GM18951 (cell line): ENCODE measurements around the gene FGGY.

Source experiments
- POLR2A ChIP-seq: IDR thresholded peaks from 4 replicates; pipeline ENCODE4 v1.6.1; 2011; ENCODE audit warnings: mild to moderate bottlenecking; ENCODE audit not compliant: insufficient read length, insufficient read depth; ENCODE audit errors: extremely low read depth
- in situ Hi-C: fragments of 300-500 bp; cut with MboI; formaldehyde crosslinking; loops from one replicate; pipeline ENCODE4 v1.12.0; 2022; ENCODE audit warnings: low sequenced_read_pairs, mixed read lengths, inconsistent platforms; ENCODE audit not compliant: unreplicated experiment

The FGGY gene

GRCh38 chr1:59761443-59761842, 464.5 kb downstream of the FGGY start:
- in situ Hi-C loops, result loop anchor here (25.0 kb wide), 1 partner anchor 1249 kb away; no protein-coding TSS in a partner anchor

GRCh38 chr1:59763418-59763817, 466.5 kb downstream of the FGGY start:
- in situ Hi-C loops, result loop anchor here (25.0 kb wide), 1 partner anchor 1251 kb away; no protein-coding TSS in a partner anchor
- no peak for TF ChIP-seq POLR2A

More at GRCh38 chr1:59761443-59761842, 464.5 kb downstream of the FGGY start:
- no peak for TF ChIP-seq POLR2A

- TF ChIP-seq POLR2A, result no peak
- in situ Hi-C loops, result loop anchor here (25.0 kb wide), 1 partner anchor 1253 kb away; no protein-coding TSS in a partner anchor
Observed at GRCh38 chr1:59765011-59765730, 468.3 kb downstream of the FGGY start.

GRCh38 chr1:59766227-59766855, 469.4 kb downstream of the FGGY start:
- in situ Hi-C loops, result loop anchor here (25.0 kb wide), 1 partner anchor 1254 kb away; no protein-coding TSS in a partner anchor

GRCh38 chr1:59767119-59767518, 470.2 kb downstream of the FGGY start:
- TF ChIP-seq POLR2A, result no peak
- in situ Hi-C loops, result loop anchor here (25.0 kb wide), 1 partner anchor 1255 kb away; no protein-coding TSS in a partner anchor

More at GRCh38 chr1:59766227-59766855, 469.4 kb downstream of the FGGY start:
- TF ChIP-seq POLR2A, result no peak

- in situ Hi-C loops, result loop anchor here (25.0 kb wide), 1 partner anchor 1257 kb away; no protein-coding TSS in a partner anchor
- no peak for TF ChIP-seq POLR2A
Observed at GRCh38 chr1:59768792-59769735, 472.2 kb downstream of the FGGY start.

- in situ Hi-C loops, result loop anchor here (25.0 kb wide), 1 partner anchor 1257 kb away; no protein-coding TSS in a partner anchor
- TF ChIP-seq POLR2A, result no peak
Observed at GRCh38 chr1:59769736-59770095, 472.8 kb downstream of the FGGY start.

- in situ Hi-C loops, result loop anchor here (25.0 kb wide), 1 partner anchor 1259 kb away; no protein-coding TSS in a partner anchor
- no peak for TF ChIP-seq POLR2A
Observed at GRCh38 chr1:59771361-59771760, 474.5 kb downstream of the FGGY start.

- in situ Hi-C loops, result no loop called here
- no peak for TF ChIP-seq POLR2A
Observed at GRCh38 chr1:59775480-59775879, 478.6 kb downstream of the FGGY start.

- no peak for TF ChIP-seq POLR2A
- in situ Hi-C loops, result no loop called here
Observed at GRCh38 chr1:59776960-59777852, 480.3 kb downstream of the FGGY start.

- in situ Hi-C loops, result no loop called here
- TF ChIP-seq POLR2A, result no peak
Observed at GRCh38 chr1:59779949-59780348, 483.1 kb downstream of the FGGY start.

GRCh38 chr1:59788825-59789224, 491.9 kb downstream of the FGGY start:
- in situ Hi-C loops, result no loop called here
- TF ChIP-seq POLR2A, result no peak
